K562 (cell line): ENCODE data around the gene NT5DC2. TPM values are rescaled to one million over a fixed set of nuclear protein-coding genes. Genes with fewer than 3 reads are reported as not detected.

Experiments
- ATAC-seq: fragments of 200-7000 bp; cut with Tn5 transposase; 3 replicates; pipeline ENCODE4 v1.9.1; 2020; ENCODE audit warnings: moderate library complexity
- BruUV-seq: library from RNA; stranded (reverse); fragments of 400-500 nt; replicated peaks from 2 replicates; lab custom pipeline; 2021; lab: Mats Ljungman, UMichigan
- CTCF ChIA-PET: fragments of 300-600 bp; formaldehyde crosslinking; extraction: SDS; loops from one replicate; lab custom pipeline; 2021; ENCODE audit warnings: low intra/inter-chr PET ratio; lab: Yijun Ruan, JAX
- POLR2A ChIA-PET: fragments of 300-600, 350-650 bp; sonication (Branson Sonifier 250); formaldehyde crosslinking; extraction: SDS; loops from one replicate; lab custom pipeline; 2021; ENCODE audit warnings: antibody characterized with exemption, inconsistent platforms; lab: Yijun Ruan, JAX
- DNase-seq, 4 experiments: peaks; one replicate each; pipeline versions ENCODE4 v3.0.0 to v3.0.0-alpha.2; 2011 to 2018; ENCODE audit warnings: low spot score in 3 of 4, mixed read lengths in 3 of 4; ENCODE audit errors: extremely low read depth in 1 of 4
- FAIRE-seq: peaks from 2 replicates; lab custom pipeline; 2011; peaks lifted over from hg19 to GRCh38; lab: Jason Lieb, UNC
- H2AFZ ChIP-seq: 2 replicates; pipeline ENCODE4 v1.6.0; 2011; ENCODE audit warnings: low read depth, low read length, control low read depth, inconsistent platforms
- H3K27ac ChIP-seq: fragments of 200-600 bp; 3 replicates; pipeline ENCODE4 v1.8.0; 2011; ENCODE audit warnings: low read depth, mild to moderate bottlenecking, control low read depth, inconsistent platforms, low read length, moderate library complexity, mixed read lengths; ENCODE audit errors: extremely low read depth
- H3K27me3 ChIP-seq, 2 experiments: fragments of 300-600 bp in 1 of 2; 2 replicates in 1 of 2; 3 replicates in 1 of 2; pipeline versions ENCODE4 v1.6.0 to v1.8.0; 2011; ENCODE audit warnings: inconsistent platforms in 2 of 2, low read length in 2 of 2, mild to moderate bottlenecking in 1 of 2, mixed read lengths in 1 of 2, moderate library complexity in 1 of 2; ENCODE audit not compliant: control insufficient read depth in 2 of 2, insufficient read depth in 2 of 2
- H3K36me3 ChIP-seq: fragments of 300-600 bp; 3 replicates; pipeline ENCODE4 v1.8.0; 2011; ENCODE audit warnings: mild to moderate bottlenecking, low read length, inconsistent platforms; ENCODE audit not compliant: control insufficient read depth, insufficient read depth
- H3K4me1 ChIP-seq, 2 experiments: fragments of 200-600 bp in 1 of 2; replicated peaks in 1 of 2; 2 replicates in 1 of 2; 3 replicates in 1 of 2; pipeline versions ENCODE4 v1.5.1 to v1.8.0; 2011; ENCODE audit warnings: inconsistent platforms in 2 of 2, low read length in 2 of 2, mild to moderate bottlenecking in 1 of 2, mixed read lengths in 1 of 2, moderate library complexity in 1 of 2; ENCODE audit not compliant: control insufficient read depth in 2 of 2, insufficient read depth in 2 of 2
- H3K4me2 ChIP-seq: 2 replicates; pipeline ENCODE4 v1.6.1; 2011; ENCODE audit warnings: low read length, control low read depth, inconsistent platforms, mixed read lengths; ENCODE audit not compliant: insufficient read depth
- H3K4me3 ChIP-seq: fragments of 200-600 bp; sonication (generic), shearing (Covaris generic); 2 replicates; pipeline ENCODE4 v1.5.1; 2016; ENCODE audit warnings: control low read depth, inconsistent platforms
- H3K79me2 ChIP-seq: fragments of 200-600 bp; 3 replicates; pipeline ENCODE4 v1.8.0; 2011; ENCODE audit warnings: low read length, inconsistent platforms; ENCODE audit not compliant: control insufficient read depth, insufficient read depth
- H3K9ac ChIP-seq, 2 experiments: 2 replicates each; pipeline versions ENCODE4 v1.6.0 to v1.6.1; 2011; ENCODE audit warnings: low read depth in 2 of 2, low read length in 2 of 2, control low read depth in 1 of 2, inconsistent platforms in 1 of 2, mild to moderate bottlenecking in 1 of 2, mixed read lengths in 1 of 2; ENCODE audit not compliant: insufficient read depth in 1 of 2
- H3K9me1 ChIP-seq: one replicate; pipeline ENCODE4 v1.6.0; 2011; ENCODE audit warnings: inconsistent platforms, mild to moderate bottlenecking, low read length, moderate library complexity; ENCODE audit not compliant: control insufficient read depth, insufficient read depth
- H3K9me3 ChIP-seq: replicated peaks from 2 replicates; pipeline ENCODE4 v1.5.1; 2011; ENCODE audit warnings: low read depth, low read length, inconsistent platforms; ENCODE audit not compliant: control insufficient read depth, insufficient read depth
- H4K20me1 ChIP-seq: replicated peaks from 2 replicates; pipeline ENCODE4 v1.6.1; 2011; ENCODE audit warnings: low read length, inconsistent platforms, mixed read lengths; ENCODE audit not compliant: control insufficient read depth, insufficient read depth
- HNRNPLL ChIP-seq: fragments of 200-400 bp; formaldehyde crosslinking; IDR thresholded peaks from 2 replicates; pipeline ENCODE4 v1.6.1; 2017; ENCODE audit warnings: low read length, low read depth, mild to moderate bottlenecking; ENCODE audit not compliant: poor library complexity, severe bottlenecking
- MTA1 ChIP-seq: fragments of 450-650 bp; IDR thresholded peaks from 2 replicates; pipeline ENCODE4 v1.6.1; 2017; ENCODE audit warnings: borderline replicate concordance
- NONO ChIP-seq, 2 experiments: fragments of 200-400 bp in 1 of 2; fragments of 450-650 bp in 1 of 2; formaldehyde crosslinking in 1 of 2; IDR thresholded peaks; 2 replicates each; pipeline ENCODE4 v1.6.1; 2017; ENCODE audit warnings: low read depth in 2 of 2, mild to moderate bottlenecking in 2 of 2, moderate library complexity in 2 of 2, low read length in 1 of 2
- PBX2 ChIP-seq, 2 experiments: IDR thresholded peaks in 1 of 2; conservative IDR thresholded peaks in 1 of 2; 2 replicates each; pipeline ENCODE4 v1.6.1; 2016; ENCODE audit warnings: low read depth in 2 of 2, mild to moderate bottlenecking in 1 of 2, missing compliant biosample characterization in 1 of 2, missing genetic modification characterization in 1 of 2, moderate library complexity in 1 of 2
- POLR2G ChIP-seq: fragments of 200-400 bp; formaldehyde crosslinking; IDR thresholded peaks from 2 replicates; pipeline ENCODE4 v1.6.1; 2017; ENCODE audit warnings: low read depth, mild to moderate bottlenecking, antibody characterized with exemption, low read length, moderate library complexity
- RNF219 ChIP-seq: fragments of 250-450 bp; sonication (Bioruptor Pico); IDR thresholded peaks from 2 replicates; pipeline ENCODE4 v1.5.0; 2022; ENCODE audit warnings: mild to moderate bottlenecking
- WGBS: fragments of 100-300 bp; shearing (Covaris generic); methylation state at CpG from one replicate; pipeline ENCODE4 v1.1.6; 2016; ENCODE audit warnings: low coverage, mixed read lengths; ENCODE audit not compliant: insufficient coverage; ENCODE audit errors: missing lambda C conversion rate; 5-methylcytosine and 5-hydroxymethylcytosine counted together
- in situ Hi-C: fragments of 300-500 bp; cut with MboI; formaldehyde crosslinking; loops from 4 replicates; pipeline ENCODE4 v1.15.0; 2018; ENCODE audit warnings: inconsistent platforms, mixed read lengths
- intact Hi-C: fragments of 100-400 bp; cut with micrococcal nuclease; formaldehyde crosslinking; loops from 2 replicates; pipeline ENCODE4 v1.14.2; 2022
- polyA plus RNA-seq, 8 experiments: library from polyadenylated mRNA; depleted of rRNA in 4 of 8; stranded (reverse) in 5 of 8; unstranded in 3 of 8; fragments of >200 nt; fragmentation: Nextera tagmentation in 2 of 8; fragmentation: Illumina TruSeq in 1 of 8; extraction: Ambion mirVana in 2 of 8; extraction: Trizol in 1 of 8; gene quantifications; 2 replicates each; pipeline versions ENCODE4 v1.2.1 to v1.2.3, GENCODE V29; 2011 to 2014; ENCODE audit warnings: inconsistent platforms in 1 of 8, missing spikeins in 1 of 8
- total RNA-seq, 7 experiments: library from RNA; depleted of rRNA in 6 of 7; stranded (reverse); fragments of >200 nt in 6 of 7; fragmentation: Illumina TruSeq in 2 of 7; extraction: Trizol in 2 of 7; gene quantifications; 2 replicates each; pipeline versions ENCODE4 v1.2.1 to v1.2.3, GENCODE V29; 2011 to 2021; ENCODE audit warnings: low replicate concordance in 1 of 7

NT5DC2 gene
- total and polyA plus RNA-seq, 9 of the 15 experiments (the other 6 are each of a cell fraction or from before 2014, with no cell fraction given): 25.6 to 168 (median 122) TPM

- no TSS peak for BruUV-seq
- POLR2A ChIA-PET: no interaction called here
- ATAC-seq (no peak), DNase-seq (no peak), FAIRE-seq (no peak)
- no peak overlapping the region for H3K4me3 ChIP-seq
- intact Hi-C loops (no loop called here), in situ Hi-C loops (no loop called here)
- CTCF ChIA-PET: no interaction called here
- peaks cover 17% of the 10 kb centered on the region for H3K9me1 ChIP-seq
- H3K79me2 ChIP-seq: peaks cover 45% of the 10 kb centered on the region
- no peak for TF ChIP-seq NONO (IDR thresholded peaks at IDR 0.05; ENCODE audit: low read depth in 2 of 2, low read length in 1 of 2)
- TF ChIP-seq POLR2G: peak; percentile 37; the same call in 1 of the 2 replicates
- no peak for TF ChIP-seq PBX2 (CRISPR knock-in tag; IDR thresholded peaks at IDR 0.05; ENCODE audit: low read depth)
- no peak for TF ChIP-seq PBX2 (tag; conservative IDR thresholded peaks at IDR 0.05; ENCODE audit: low read depth)
- TF ChIP-seq HNRNPLL: no peak
- no peak for TF ChIP-seq RNF219 (CRISPR knock-in tag)
- no peak for TF ChIP-seq MTA1
- H2AFZ ChIP-seq: no peak overlapping the region
- H4K20me1 ChIP-seq: peaks cover 12% of the 10 kb centered on the region; the same call in 1 of the 2 replicates
- H3K4me1 ChIP-seq: peaks cover 12 to 59% of the 10 kb centered on the region in 2 experiments
- H3K9ac ChIP-seq: peak overlapping the region in 1 of 2 experiments; percentile 35; a peak in 2 of 4 replicates
- H3K36me3 ChIP-seq: peaks cover 82% of the 10 kb centered on the region; the same call in 2 of the 3 replicates
- no peak overlapping the region for H3K27ac ChIP-seq
- no peaks in the 10 kb centered on the region for H3K27me3 ChIP-seq
- no peaks in the 10 kb centered on the region for H3K9me3 ChIP-seq
- 96% methylated on average over 6 of the region's 25 CpGs for WGBS
- H3K4me2 ChIP-seq: no peak overlapping the region
Measured at GRCh38 chr3:52528586-52529375, 4.9 kb downstream of the NT5DC2 start.
